Spleen (tissue), 11 donors: ENCODE data around the gene CTDSPL. TPM values are rescaled to one million over a fixed set of nuclear protein-coding genes. Genes with fewer than 3 reads are reported as not detected.

Source experiments
- DNase-seq: peaks from one replicate; pipeline ENCODE4 v3.0.0-alpha.2; 2020
- H3K27ac ChIP-seq, 8 donors: fragments of 200-600 bp; sonication (generic) in 7 of 8; 1 replicate in 4 of 8; 2 replicates in 4 of 8; pipeline versions ENCODE4 v1.5.0 to v1.8.0; 2016 to 2021; ENCODE audit warnings: inconsistent platforms in 4 of 8, mild to moderate bottlenecking in 4 of 8, moderate library complexity in 1 of 8
- H3K27me3 ChIP-seq, 7 donors: fragments of 200-600 bp; sonication (generic) in 6 of 7; replicated peaks in 1 of 7; 1 replicate in 4 of 7; 2 replicates in 3 of 7; pipeline versions ENCODE4 v1.5.0 to v1.8.0; 2016 to 2021; ENCODE audit warnings: inconsistent platforms in 3 of 7, mild to moderate bottlenecking in 1 of 7
- H3K36me3 ChIP-seq, 6 donors: fragments of 200-600 bp; sonication (generic) in 5 of 6; 1 replicate in 4 of 6; 2 replicates in 2 of 6; pipeline versions ENCODE4 v1.5.0 to v1.8.0; 2016 to 2021; ENCODE audit warnings: inconsistent platforms in 2 of 6
- H3K4me1 ChIP-seq, 6 donors: fragments of 200-600 bp; sonication (generic) in 5 of 6; 1 replicate in 3 of 6; 2 replicates in 3 of 6; pipeline versions ENCODE4 v1.5.0 to v1.8.0; 2016 to 2021; ENCODE audit warnings: inconsistent platforms in 3 of 6
- H3K4me3 ChIP-seq, 8 donors: fragments of 200-600 bp; sonication (generic) in 7 of 8; 1 replicate in 4 of 8; 2 replicates in 4 of 8; pipeline versions ENCODE4 v1.5.0 to v1.8.0; 2016 to 2021; ENCODE audit warnings: inconsistent platforms in 4 of 8, mild to moderate bottlenecking in 4 of 8, moderate library complexity in 2 of 8
- H3K9me3 ChIP-seq, 8 donors: fragments of 200-600 bp; sonication (generic) in 7 of 8; 1 replicate in 4 of 8; 2 replicates in 4 of 8; pipeline versions ENCODE4 v1.5.0 to v1.8.0; 2016 to 2021; ENCODE audit warnings: inconsistent platforms in 4 of 8
- CTCF ChIP-seq, 11 experiments: fragments of 200-600 bp in 7 of 11; fragments of 450-650 bp in 4 of 11; sonication (generic) in 4 of 11; IDR thresholded peaks in 8 of 11; conservative IDR thresholded peaks in 3 of 11; 1 replicate in 7 of 11; 2 replicates in 4 of 11; pipeline versions ENCODE4 v1.4.0 to v1.8.0; 2016 to 2021; ENCODE audit warnings: antibody characterized with exemption in 11 of 11, inconsistent platforms in 4 of 11, mild to moderate bottlenecking in 1 of 11
- POLR2A ChIP-seq, 3 donors: fragments of 450-650 bp; IDR thresholded peaks; one replicate each; pipeline ENCODE4 v1.5.1; 2017; ENCODE audit warnings: antibody characterized with exemption in 3 of 3, mild to moderate bottlenecking in 1 of 3
- POLR2AphosphoS5 ChIP-seq, 3 donors: sonication (generic); formaldehyde crosslinking; IDR thresholded peaks; one replicate each; pipeline ENCODE4 v1.5.1; 2017; ENCODE audit warnings: antibody characterized with exemption in 3 of 3
- WGBS, 5 donors: extraction: QIAGEN DNeasy Blood & Tissue Kit in 3 of 5; methylation state at CpG; one replicate each; pipeline versions ENCODE4 v1.1.5 to v1.1.7; 2013 to 2018; 5-methylcytosine and 5-hydroxymethylcytosine counted together
- intact Hi-C: fragments of 100-400 bp; cut with DNase I; formaldehyde crosslinking; loops from one replicate; pipeline ENCODE4 v1.15.0; 2023; ENCODE audit warnings: low total_unique reads
- polyA plus RNA-seq, 3 donors: library from polyadenylated mRNA; stranded (reverse); fragments of 200-250 nt; gene quantifications; one replicate each; pipeline ENCODE4 v1.2.1, GENCODE V29; 2013
- total RNA-seq, 7 donors: library from RNA; depleted of rRNA in 3 of 7; stranded (reverse); fragments of >200 nt in 3 of 7; fragmentation: NEBNext Ultra II Directional in 4 of 7; extraction: Animal tissue kit (Norgen Biotek cat#: 25700) in 4 of 7; gene quantifications; one replicate each; pipeline versions ENCODE4 v1.1.0 to v1.2.1, GENCODE V29; 2016 to 2021
- donor health status: healthy with polysubstance abuse.
- donor health status: DM: no; HTN: no; CAD: no; lungs with moderate emphysema.
- donor health status: DM: no; HTN: no; CAD: no.
- donor health status: Bipolar disorder and iron deficiency.
- donor health status: healthy.
- donor health status: DM: no; HTN: no; CAD: no.
- donor health status: DM: yes; HTN: yes; CAD: no.

CTDSPL gene
- total and polyA plus RNA-seq, 10 donors = 3.9 to 46.0 (median 26.2) TPM

- no peak for TF ChIP-seq CTCF (IDR thresholded peaks at IDR 0.05 in 8 of 11, conservative IDR thresholded peaks at IDR 0.05 in 3 of 11)
- TF ChIP-seq POLR2A (IDR thresholded peaks at IDR 0.05) = no peak
- TF ChIP-seq POLR2AphosphoS5 (IDR thresholded peaks at IDR 0.05) = no peak
- H3K27me3 ChIP-seq = no peaks in the 10 kb centered on the region
- DNase-seq = no peak
- no peaks in the 10 kb centered on the region for H3K36me3 ChIP-seq
- peak overlapping the region in 2 of 8 donors; percentile 13 to 19 for H3K27ac ChIP-seq
- H3K4me3 ChIP-seq = no peak overlapping the region
- H3K9me3 ChIP-seq = no peaks in the 10 kb centered on the region
- peaks cover 0 to 44% (median 7%) of the 10 kb centered on the region in 6 donors for H3K4me1 ChIP-seq
- 49 to 79% (median 66%) methylated on average over 4 of the region's 4 CpGs for WGBS, 5 donors
- intact Hi-C loops = no loop called here
These were observed 51.8 kb downstream of the CTDSPL start for GRCh38 chr3:37913522-37913921.

- 83 to 92% (median 89%) methylated on average over 1 of the region's 1 CpG for WGBS, 5 donors
- intact Hi-C loops = no loop called here
- TF ChIP-seq POLR2AphosphoS5 (IDR thresholded peaks at IDR 0.05) (no peak), CTCF (IDR thresholded peaks at IDR 0.05 in 8 of 11, conservative IDR thresholded peaks at IDR 0.05 in 3 of 11) (no peak), POLR2A (IDR thresholded peaks at IDR 0.05) (no peak)
These were observed 55.0 kb downstream of the CTDSPL start for GRCh38 chr3:37916685-37917084.

GRCh38 chr3:37918627-37919026, 56.9 kb downstream of the CTDSPL start:
- peaks cover 0 to 46% (median 8%) of the 10 kb centered on the region in 6 donors for H3K4me1 ChIP-seq

More at GRCh38 chr3:37916685-37917084, 55.0 kb downstream of the CTDSPL start:
- H3K27me3 ChIP-seq = no peaks in the 10 kb centered on the region
- no peaks in the 10 kb centered on the region for H3K9me3 ChIP-seq
- H3K4me3 ChIP-seq = no peak overlapping the region
- H3K27ac ChIP-seq = no peak overlapping the region
- peaks cover 0 to 49% (median 5%) of the 10 kb centered on the region in 6 donors for H3K4me1 ChIP-seq
- DNase-seq = no peak
- H3K36me3 ChIP-seq = no peaks in the 10 kb centered on the region

More at GRCh38 chr3:37918627-37919026, 56.9 kb downstream of the CTDSPL start:
- Histone ChIP-seq H3K27ac (no peak overlapping the region), H3K9me3 (no peaks in the 10 kb centered on the region), H3K4me3 (no peak overlapping the region), H3K27me3 (no peaks in the 10 kb centered on the region), H3K36me3 (no peaks in the 10 kb centered on the region)
- WGBS, 5 donors = 78 to 91% (median 86%) methylated on average over 1 of the region's 1 CpG
- intact Hi-C loops = no loop called here
- no peak for DNase-seq
- TF ChIP-seq CTCF (IDR thresholded peaks at IDR 0.05 in 8 of 11, conservative IDR thresholded peaks at IDR 0.05 in 3 of 11) (no peak), POLR2AphosphoS5 (IDR thresholded peaks at IDR 0.05) (no peak), POLR2A (IDR thresholded peaks at IDR 0.05) (no peak)
